Right lobe of liver (tissue), 4 donors: Measurements from ENCODE around the gene RAP1GAP2.

Experiments
- POLR2A ChIP-seq: fragments of 450-650 bp; IDR thresholded peaks from one replicate; pipeline ENCODE4 v1.6.1; 2017; ENCODE audit warnings: antibody characterized with exemption, mild to moderate bottlenecking
- TF ChIP-seq, protein P1 (sequence below), 4 donors: fragments of 200-600 bp in 3 of 4; fragments of 450-650 bp in 1 of 4; IDR thresholded peaks; one replicate each; pipeline versions ENCODE4 v1.5.1 to v1.8.0; 2016 to 2022; ENCODE audit warnings: antibody characterized with exemption in 4 of 4, mild to moderate bottlenecking in 2 of 4
- donor health status: DM: no; HTN: no; CAD: no.
- donor health status: DM: no; HTN: no; CAD: no.
- donor health status: DM: no; HTN: yes; CAD: no.

DNA sequence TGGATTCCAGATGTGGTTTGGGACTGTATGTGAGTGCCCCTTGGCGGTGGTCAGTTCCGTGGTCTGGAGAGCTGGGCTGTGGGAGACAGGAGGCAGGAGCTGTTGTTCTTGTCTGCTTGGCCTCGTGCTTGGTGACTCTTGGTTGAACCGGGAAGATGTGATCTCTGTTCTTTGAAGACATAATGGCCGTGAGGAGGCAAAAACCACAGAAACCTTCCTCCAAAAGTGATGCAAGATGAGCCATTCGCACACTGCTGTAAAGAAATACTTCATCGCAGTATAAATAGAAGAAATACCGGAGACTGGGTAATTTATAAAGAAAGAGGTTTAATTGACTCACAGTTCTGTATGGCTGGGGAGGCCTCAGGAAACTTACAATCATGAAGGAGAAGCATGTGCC lies 128.8 kb downstream of the RAP1GAP2 start:
- TF ChIP-seq, protein P1, sequence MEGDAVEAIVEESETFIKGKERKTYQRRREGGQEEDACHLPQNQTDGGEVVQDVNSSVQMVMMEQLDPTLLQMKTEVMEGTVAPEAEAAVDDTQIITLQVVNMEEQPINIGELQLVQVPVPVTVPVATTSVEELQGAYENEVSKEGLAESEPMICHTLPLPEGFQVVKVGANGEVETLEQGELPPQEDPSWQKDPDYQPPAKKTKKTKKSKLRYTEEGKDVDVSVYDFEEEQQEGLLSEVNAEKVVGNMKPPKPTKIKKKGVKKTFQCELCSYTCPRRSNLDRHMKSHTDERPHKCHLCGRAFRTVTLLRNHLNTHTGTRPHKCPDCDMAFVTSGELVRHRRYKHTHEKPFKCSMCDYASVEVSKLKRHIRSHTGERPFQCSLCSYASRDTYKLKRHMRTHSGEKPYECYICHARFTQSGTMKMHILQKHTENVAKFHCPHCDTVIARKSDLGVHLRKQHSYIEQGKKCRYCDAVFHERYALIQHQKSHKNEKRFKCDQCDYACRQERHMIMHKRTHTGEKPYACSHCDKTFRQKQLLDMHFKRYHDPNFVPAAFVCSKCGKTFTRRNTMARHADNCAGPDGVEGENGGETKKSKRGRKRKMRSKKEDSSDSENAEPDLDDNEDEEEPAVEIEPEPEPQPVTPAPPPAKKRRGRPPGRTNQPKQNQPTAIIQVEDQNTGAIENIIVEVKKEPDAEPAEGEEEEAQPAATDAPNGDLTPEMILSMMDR (IDR thresholded peaks at IDR 0.05), result no peak
- no peak for TF ChIP-seq POLR2A
